H1 (cell line): ENCODE measurements around the gene CTAG1A.
"Not testable (repeated sequence)": the region's sequence is repeated elsewhere in the genome, so short reads cannot be mapped to it uniquely, and the experiment has no call there.

Source experiments
- ATF3 ChIP-seq: IDR thresholded peaks from 2 replicates; pipeline ENCODE4 v1.6.1; 2011; ENCODE audit warnings: low read depth, mild to moderate bottlenecking, low read length; ENCODE audit not compliant: insufficient read depth
- KDM5A ChIP-seq: fragments of 200-600 bp; IDR thresholded peaks from 2 replicates; pipeline ENCODE4 v1.7.1; 2012; ENCODE audit warnings: mild to moderate bottlenecking, low read length, inconsistent platforms, mixed read lengths
- POU5F1 ChIP-seq: IDR thresholded peaks from 2 replicates; pipeline ENCODE4 v1.6.1; 2011; ENCODE audit warnings: low read depth, mild to moderate bottlenecking, low read length, moderate library complexity
- SIX5 ChIP-seq: IDR thresholded peaks from 2 replicates; pipeline ENCODE4 v1.6.1; 2011; ENCODE audit warnings: mild to moderate bottlenecking, low read depth, low read length
- USF2 ChIP-seq: IDR thresholded peaks from 2 replicates; pipeline ENCODE4 v1.6.1; 2011; ENCODE audit warnings: low read length, improper control_type of control experiment

- not testable (repeated sequence) for TF ChIP-seq USF2, ATF3, SIX5, POU5F1, KDM5A
Observed at GRCh38 chrX:154558896-154559295, 26.0 kb upstream of the CTAG1A start.
